Stimulated activated CD4-positive, alpha-beta T cell treated with anti-CD3 and anti-CD28 coated beads, Interleukin-4, amount 100 ng/mL, for 24 hours (primary cell): ENCODE measurements around the gene KRTAP10-12.

ENCODE experiments used
- DNase-seq: peaks from one replicate; pipeline ENCODE4 v3.0.0-alpha.2; 2020

The KRTAP10-12 gene

GRCh38 chr21:44734841-44735240 is 37.9 kb downstream of the KRTAP10-12 start:
- no peak for DNase-seq

DNA sequence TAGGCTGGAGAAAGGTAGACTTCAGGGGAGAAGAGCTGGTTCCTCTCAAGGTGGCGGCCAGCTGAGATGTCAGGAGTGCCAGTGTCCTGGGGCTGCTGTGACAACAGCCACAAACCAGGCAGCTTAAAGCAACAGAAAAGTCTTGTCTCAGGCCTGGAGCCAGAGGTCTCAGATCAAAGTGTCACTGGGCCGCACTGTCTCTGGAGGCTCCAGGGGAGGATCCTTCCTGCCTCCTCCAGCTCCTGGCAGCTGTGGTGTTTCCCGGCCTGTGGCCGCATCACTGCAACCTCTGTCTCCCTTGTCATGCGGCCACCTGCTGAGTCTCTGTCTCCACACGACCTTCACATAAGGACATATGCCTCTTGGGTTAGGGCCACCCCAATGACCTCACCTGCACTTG is 38.8 kb downstream of the KRTAP10-12 start:
- DNase-seq = no peak

GRCh38 chr21:44736291-44737004 is 39.5 kb downstream of the KRTAP10-12 start:
- no peak for DNase-seq

GRCh38 chr21:44737706-44738354 is 40.9 kb downstream of the KRTAP10-12 start:
- DNase-seq = no peak

- DNase-seq = no peak
These were observed 41.6 kb downstream of the KRTAP10-12 start for GRCh38 chr21:44738621-44739020.

- DNase-seq = no peak
These were observed 42.3 kb downstream of the KRTAP10-12 start for GRCh38 chr21:44739316-44739715.

- DNase-seq = no peak
These were observed 43.8 kb downstream of the KRTAP10-12 start for GRCh38 chr21:44740742-44741141.

GRCh38 chr21:44741921-44742320 is 44.9 kb downstream of the KRTAP10-12 start:
- DNase-seq = no peak

- DNase-seq = no peak
These were observed 45.6 kb downstream of the KRTAP10-12 start for GRCh38 chr21:44742418-44743153.
